ENCODE results near the gene GLRA1. TPM values are rescaled to one million over a fixed set of nuclear protein-coding genes. Genes with fewer than 3 reads are reported as not detected.

The GLRA1 gene
- total RNA-seq, 2 donors from 2014 or later = not detected

DNA sequence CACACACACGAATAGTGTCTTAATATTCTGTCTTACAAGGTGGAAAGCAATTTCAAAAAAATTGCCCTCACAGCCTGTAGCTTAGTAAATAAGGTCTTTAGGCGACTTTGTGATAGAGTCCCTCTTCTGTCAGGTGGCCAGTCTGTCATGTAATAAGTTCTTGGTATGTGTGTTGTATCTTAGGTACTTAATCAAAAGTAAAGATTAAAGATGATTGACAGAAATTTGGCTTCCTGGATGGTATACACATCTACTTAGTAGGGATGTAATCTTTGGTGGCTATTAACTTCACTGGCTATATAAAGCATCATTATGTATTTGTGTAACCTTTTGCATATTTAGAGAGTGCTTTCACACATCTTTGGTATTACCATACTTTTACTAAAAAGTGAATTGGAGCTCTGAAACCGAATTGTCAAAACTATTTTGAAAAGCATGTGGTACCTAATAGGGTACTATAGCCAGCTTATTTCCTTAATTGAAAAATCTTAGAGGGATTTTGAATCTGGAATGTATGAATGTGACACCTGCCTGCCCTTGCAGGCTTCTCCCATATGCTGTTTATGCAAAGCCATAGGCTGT is 149.5 kb downstream of the GLRA1 start:
- no peaks in the 10 kb centered on the region for H3K27me3 ChIP-seq (replicated peaks; ENCODE audit: insufficient read depth)
- H3K27ac ChIP-seq = no peak overlapping the region

DNA sequence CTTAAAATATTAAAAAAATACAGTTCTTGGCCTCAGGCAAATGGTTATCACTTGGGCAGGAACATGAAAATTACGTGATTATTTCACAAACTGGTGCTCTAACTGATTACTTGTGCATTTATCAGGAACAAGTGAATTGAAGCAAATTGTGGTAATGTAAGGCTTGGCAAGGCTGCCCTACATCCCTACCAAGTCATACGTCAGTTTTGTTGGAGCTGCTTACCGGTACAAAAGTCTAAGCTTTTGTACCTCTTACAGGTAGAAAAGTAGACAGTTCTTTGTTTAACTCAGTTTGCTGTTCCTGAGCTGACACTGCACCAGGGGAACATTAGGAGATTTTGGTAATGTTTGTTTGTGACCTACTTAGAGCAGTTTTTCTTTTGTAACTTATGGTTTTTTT is 150.7 kb downstream of the GLRA1 start:
- Histone ChIP-seq H3K36me3 (no peaks in the 10 kb centered on the region), H3K9me3 (no peaks in the 10 kb centered on the region), H3K27me3 (replicated peaks; ENCODE audit: insufficient read depth) (no peaks in the 10 kb centered on the region), H3K4me3 (peak overlapping the region; percentile 95), H3K27ac (peak overlapping the region; percentile 89 to 92), H3K4me1 (ENCODE audit: control insufficient read depth in 1 of 2, low read depth in 2 of 2) (peaks cover 38 to 59% of the 10 kb centered on the region in 2 donors)
- TF ChIP-seq, protein P1, sequence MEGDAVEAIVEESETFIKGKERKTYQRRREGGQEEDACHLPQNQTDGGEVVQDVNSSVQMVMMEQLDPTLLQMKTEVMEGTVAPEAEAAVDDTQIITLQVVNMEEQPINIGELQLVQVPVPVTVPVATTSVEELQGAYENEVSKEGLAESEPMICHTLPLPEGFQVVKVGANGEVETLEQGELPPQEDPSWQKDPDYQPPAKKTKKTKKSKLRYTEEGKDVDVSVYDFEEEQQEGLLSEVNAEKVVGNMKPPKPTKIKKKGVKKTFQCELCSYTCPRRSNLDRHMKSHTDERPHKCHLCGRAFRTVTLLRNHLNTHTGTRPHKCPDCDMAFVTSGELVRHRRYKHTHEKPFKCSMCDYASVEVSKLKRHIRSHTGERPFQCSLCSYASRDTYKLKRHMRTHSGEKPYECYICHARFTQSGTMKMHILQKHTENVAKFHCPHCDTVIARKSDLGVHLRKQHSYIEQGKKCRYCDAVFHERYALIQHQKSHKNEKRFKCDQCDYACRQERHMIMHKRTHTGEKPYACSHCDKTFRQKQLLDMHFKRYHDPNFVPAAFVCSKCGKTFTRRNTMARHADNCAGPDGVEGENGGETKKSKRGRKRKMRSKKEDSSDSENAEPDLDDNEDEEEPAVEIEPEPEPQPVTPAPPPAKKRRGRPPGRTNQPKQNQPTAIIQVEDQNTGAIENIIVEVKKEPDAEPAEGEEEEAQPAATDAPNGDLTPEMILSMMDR (IDR thresholded peaks at IDR 0.05) = no peak
- no peak for ATAC-seq (ENCODE audit: insufficient number of reproducible peaks, low FRiP score, low read depth)
- no peak for DNase-seq (ENCODE audit: low spot score)

More for the DNA sequence above, 149.5 kb downstream of the GLRA1 start:
- Histone ChIP-seq H3K36me3 (no peaks in the 10 kb centered on the region), H3K4me3 (no peak overlapping the region), H3K4me1 (ENCODE audit: control insufficient read depth in 1 of 2, low read depth in 2 of 2) (peaks cover 38 to 66% of the 10 kb centered on the region in 2 donors), H3K9me3 (no peaks in the 10 kb centered on the region)
- TF ChIP-seq, protein P1 (IDR thresholded peaks at IDR 0.05) = no peak
- ATAC-seq (ENCODE audit: insufficient number of reproducible peaks, low FRiP score, low read depth) = no peak
- no peak for DNase-seq (ENCODE audit: low spot score)

DNA sequence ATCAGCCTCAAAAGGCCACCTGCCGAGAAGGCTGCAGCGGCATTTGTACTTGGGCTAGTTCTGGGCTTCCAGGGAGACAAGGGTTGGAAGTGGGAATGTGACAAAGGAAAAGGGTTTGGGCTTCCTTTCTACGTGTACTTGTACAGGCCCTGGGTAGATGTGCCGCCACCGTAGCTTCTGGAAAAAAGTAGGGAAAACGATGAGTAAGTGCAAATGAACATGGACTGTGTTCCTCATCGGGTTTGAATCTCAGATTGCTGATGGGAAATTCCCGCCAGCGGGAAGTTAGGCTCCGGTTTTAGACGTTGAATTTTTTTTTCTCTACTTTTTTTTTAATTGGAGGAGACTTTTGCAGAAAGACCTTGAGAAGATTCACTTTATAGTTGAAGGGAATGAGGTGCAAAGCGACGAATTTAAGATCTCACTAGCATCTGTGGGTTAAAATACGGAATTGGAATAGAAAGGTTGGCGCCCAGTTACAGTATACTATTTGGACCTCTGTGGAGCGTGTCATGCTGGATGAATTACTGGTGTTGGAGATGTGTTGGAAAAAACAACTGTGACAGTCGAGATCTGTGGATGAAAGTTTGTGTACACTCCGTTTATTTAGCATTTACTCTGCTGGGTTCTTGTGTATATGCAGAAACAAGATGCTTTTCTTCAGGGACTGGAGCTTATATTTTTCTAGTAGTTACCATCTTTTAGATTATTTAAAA is 151.6 kb downstream of the GLRA1 start:
- TF ChIP-seq, protein P1 (IDR thresholded peaks at IDR 0.05) = no peak
- DNase-seq (ENCODE audit: low spot score) (no peak), ATAC-seq (ENCODE audit: insufficient number of reproducible peaks, low FRiP score, low read depth) (no peak)
- Histone ChIP-seq H3K4me1 (ENCODE audit: control insufficient read depth in 1 of 2, low read depth in 2 of 2) (peaks cover 38 to 51% of the 10 kb centered on the region in 2 donors), H3K27ac (peak overlapping the region; percentile 89 to 92), H3K36me3 (no peaks in the 10 kb centered on the region), H3K27me3 (replicated peaks; ENCODE audit: insufficient read depth) (no peaks in the 10 kb centered on the region), H3K9me3 (no peaks in the 10 kb centered on the region), H3K4me3 (peak overlapping the region; percentile 95)

Other genes starting within 250 kb of the GLRA1 start
- gene SPARC, start 237.9 kb downstream of the GLRA1 start, total RNA-seq = 1,000 to 10,000 TPM; 1,654 to 1,851 TPM
- gene ATOX1, start 166.2 kb downstream of the GLRA1 start, total RNA-seq = 10 to 100 TPM; 32.9 to 36.8 TPM
- 100 to 1,000 TPM in 1 of 2 donors, 10 to 100 TPM in 1; 64.7 to 182 TPM for gene G3BP1, start 152.9 kb downstream of the GLRA1 start, total RNA-seq

All from thoracic aorta (tissue), 2 donors.